NCI-H128 (cell line): ENCODE data around the gene PIGZ.

Experiments
- DNase-seq: peaks from one replicate; lab custom pipeline; 2025; ENCODE audit not compliant: unreplicated experiment; lab: John Stamatoyannopoulos, UW

Gene PIGZ

GRCh38 chr3:196916995-196917394 lies 51.6 kb downstream of the PIGZ start:
- DNase-seq, result no peak

- no peak for DNase-seq
Observed at GRCh38 chr3:196916221-196916620, 52.4 kb downstream of the PIGZ start.

- no peak for DNase-seq
Observed at GRCh38 chr3:196915375-196915774, 53.3 kb downstream of the PIGZ start.

- DNase-seq, result no peak
Observed at GRCh38 chr3:196914866-196915265, 53.8 kb downstream of the PIGZ start.

- DNase-seq, result no peak
Observed at GRCh38 chr3:196903740-196904139, 64.9 kb downstream of the PIGZ start.

GRCh38 chr3:196902296-196902695 lies 66.3 kb downstream of the PIGZ start:
- no peak for DNase-seq

- no peak for DNase-seq
Observed at GRCh38 chr3:196901768-196902167, 66.9 kb downstream of the PIGZ start.
